Panc1 (cell line): ENCODE measurements around the gene NDUFV3. TPM values are rescaled to one million over a fixed set of nuclear protein-coding genes. Genes with fewer than 3 reads are reported as not detected.
"Not testable (repeated sequence)": the region's sequence is repeated elsewhere in the genome, so short reads cannot be mapped to it uniquely, and the experiment has no call there.

ENCODE experiments used
- ATAC-seq: fragments of 200-7000 bp; cut with Tn5 transposase; 2 replicates; pipeline ENCODE4 v1.9.1; 2020; ENCODE audit warnings: mild to moderate bottlenecking, moderate library complexity
- BruUV-seq: library from RNA; stranded (reverse); fragments of 400-500 nt; replicated peaks from 2 replicates; lab custom pipeline; 2021; lab: Mats Ljungman, UMichigan
- CTCF ChIA-PET: fragments of 300-600 bp; sonication (Branson Sonifier 250); formaldehyde crosslinking; loops from one replicate; lab custom pipeline; 2022; ENCODE audit warnings: antibody characterized with exemption; lab: Charles Lee
- POLR2A ChIA-PET: fragments of 300-600 bp; sonication (Branson Sonifier 250); formaldehyde crosslinking; loops from one replicate; lab custom pipeline; 2022; ENCODE audit warnings: antibody characterized with exemption; lab: Charles Lee
- DNase-seq: peaks from one replicate; pipeline ENCODE4 v3.0.0-alpha.2; 2010; ENCODE audit warnings: low read depth, low spot score
- H3K27ac ChIP-seq: 2 replicates; pipeline ENCODE4 v1.5.1; 2011; ENCODE audit warnings: mild to moderate bottlenecking, low read length, inconsistent platforms
- H3K27me3 ChIP-seq: fragments of 200-500 bp; sonication (Bioruptor generic); 2 replicates; pipeline ENCODE4 v1.6.0; 2014; ENCODE audit warnings: low read length, inconsistent platforms; ENCODE audit not compliant: control insufficient read depth, insufficient read depth
- H3K36me3 ChIP-seq: fragments of 200-500 bp; sonication (Bioruptor generic); 2 replicates; pipeline ENCODE4 v1.5.1; 2014; ENCODE audit warnings: inconsistent platforms, mild to moderate bottlenecking, low read length, moderate library complexity; ENCODE audit not compliant: control insufficient read depth, insufficient read depth
- H3K4me1 ChIP-seq: 2 replicates; pipeline ENCODE4 v1.5.1; 2011; ENCODE audit warnings: inconsistent platforms, mild to moderate bottlenecking, low read length, moderate library complexity; ENCODE audit not compliant: control insufficient read depth, insufficient read depth
- H3K4me3 ChIP-seq, 2 experiments: 2 replicates each; pipeline ENCODE4 v1.5.1; 2011 to 2012; ENCODE audit warnings: low read depth in 2 of 2, low read length in 2 of 2, mild to moderate bottlenecking in 2 of 2, inconsistent platforms in 1 of 2, moderate library complexity in 1 of 2
- H3K9me3 ChIP-seq: fragments of 200-500 bp; sonication (Bioruptor generic); 2 replicates; pipeline ENCODE4 v1.5.1; 2014; ENCODE audit warnings: low read depth, mild to moderate bottlenecking, inconsistent platforms, low read length, moderate library complexity; ENCODE audit not compliant: control insufficient read depth, insufficient read depth
- CTCF ChIP-seq: fragments of 450-650 bp; IDR thresholded peaks from 2 replicates; pipeline ENCODE4 v1.5.1; 2017; ENCODE audit warnings: mild to moderate bottlenecking
- POLR2AphosphoS5 ChIP-seq: IDR thresholded peaks from 2 replicates; pipeline ENCODE4 v1.6.1; 2012; ENCODE audit warnings: mild to moderate bottlenecking, low read depth, low read length, moderate library complexity
- REST ChIP-seq, 2 experiments: IDR thresholded peaks; 2 replicates each; pipeline ENCODE4 v1.6.1; 2011 to 2012; ENCODE audit warnings: low read depth in 2 of 2, control low read depth in 1 of 2, low read length in 1 of 2, mild to moderate bottlenecking in 1 of 2, moderate library complexity in 1 of 2; ENCODE audit not compliant: insufficient read depth in 1 of 2
- SIN3A ChIP-seq: IDR thresholded peaks from 2 replicates; pipeline ENCODE4 v1.6.1; 2012; ENCODE audit warnings: low read depth, mild to moderate bottlenecking, low read length, moderate library complexity, borderline replicate concordance; ENCODE audit not compliant: insufficient read depth
- TCF7L2 ChIP-seq: IDR thresholded peaks from 2 replicates; pipeline ENCODE4 v1.6.1; 2011; ENCODE audit warnings: mild to moderate bottlenecking, low read depth, low read length, inconsistent platforms
- in situ Hi-C: cut with HindIII; loops from 2 replicates; pipeline ENCODE4 v1.10.0; 2016; ENCODE audit warnings: low sequenced_read_pairs, low pct_unique_long_range_greater_than_20kb
- intact Hi-C: fragments of 100-400 bp; cut with micrococcal nuclease; formaldehyde crosslinking; loops from one replicate; pipeline ENCODE4 v1.10.0; 2022; ENCODE audit not compliant: unreplicated experiment
- total RNA-seq: library from RNA; stranded (reverse); gene quantifications from one replicate; pipeline ENCODE4 v1.2.1, GENCODE V29; 2021; ENCODE audit not compliant: unreplicated experiment

NDUFV3 gene
- total RNA-seq, 1 experiment from 2014 or later: 21.1 TPM

- H3K36me3 ChIP-seq, H3K4me3 ChIP-seq, BruUV-seq, H3K27ac ChIP-seq, POLR2A ChIA-PET, in situ Hi-C loops, H3K9me3 ChIP-seq, H3K27me3 ChIP-seq, CTCF ChIA-PET, ATAC-seq, intact Hi-C loops, H3K4me1 ChIP-seq, DNase-seq: not testable (repeated sequence)
Measured at GRCh38 chr21:42937034-42937940, 44.2 kb downstream of the NDUFV3 start.

- Histone ChIP-seq H3K4me3 (no peak overlapping the region), H3K27ac (no peak overlapping the region), H3K9me3 (no peaks in the 10 kb centered on the region), H3K36me3 (no peaks in the 10 kb centered on the region), H3K4me1 (0 out of 2 replicates have a peak, but pooled peaks cover 9% of the 10 kb centered on the region), H3K27me3 (no peaks in the 10 kb centered on the region)
- in situ Hi-C loops (no loop called here), intact Hi-C loops (no loop called here)
- no TSS peak for BruUV-seq
- TF ChIP-seq REST (IDR thresholded peaks at IDR 0.05; ENCODE audit: insufficient read depth in 1 of 2, low read depth in 2 of 2, low read length in 1 of 2) (no peak), CTCF (no peak), POLR2AphosphoS5 (no peak), SIN3A (no peak), TCF7L2 (no peak)
- no peak for ATAC-seq
- CTCF ChIA-PET: no interaction called here
- DNase-seq: no peak
- POLR2A ChIA-PET: no interaction called here
Measured at GRCh38 chr21:42937960-42938605, 45.0 kb downstream of the NDUFV3 start.

- POLR2A ChIA-PET: interaction anchor here (0.6 kb wide), 1 partner anchor 94 kb away, joined by 13 read pairs; no protein-coding TSS in a partner anchor
- CTCF ChIA-PET: interaction anchor here (0.7 kb wide), 1 partner anchor 19 kb away, joined by 3 read pairs; no protein-coding TSS in a partner anchor
- H3K36me3 ChIP-seq, H3K9me3 ChIP-seq, H3K27me3 ChIP-seq, H3K4me3 ChIP-seq, DNase-seq, intact Hi-C loops, ATAC-seq, BruUV-seq, in situ Hi-C loops, H3K4me1 ChIP-seq, H3K27ac ChIP-seq: not testable (repeated sequence)
Measured at GRCh38 chr21:42938606-42938995, 45.5 kb downstream of the NDUFV3 start.
